ENCODE measurements around the gene CELF5.

DNA sequence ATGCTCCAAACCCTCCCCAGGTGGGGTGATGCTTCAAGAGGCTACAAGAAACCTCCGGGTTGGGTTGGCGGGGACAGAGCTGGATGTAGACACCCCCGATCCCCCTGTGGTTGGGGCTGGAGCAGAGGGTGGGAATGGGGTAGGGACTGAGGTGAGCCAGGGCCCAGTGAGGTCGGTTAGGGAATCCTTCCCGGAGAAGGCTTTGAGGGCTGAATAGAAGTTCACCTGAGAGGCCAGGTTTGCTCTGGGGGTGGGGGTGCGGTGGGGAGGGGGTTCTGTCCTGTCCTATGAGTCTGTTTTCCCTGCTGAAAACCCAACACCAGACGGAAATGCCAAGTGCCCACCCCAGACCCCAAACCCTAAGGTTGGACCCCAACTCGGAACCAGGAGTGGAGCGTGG lies 69.1 kb downstream of the CELF5 start:
- TF ChIP-seq RCOR1 (conservative IDR thresholded peaks at IDR 0.05; ENCODE audit: low read depth, low read length) (no peak), ZNF622 (IDR thresholded peaks at IDR 0.05) (no peak), EZH2 (IDR thresholded peaks at IDR 0.05; ENCODE audit: borderline replicate concordance, control insufficient read depth, low read depth, low read length) (no peak), CTCF (IDR thresholded peaks at IDR 0.05 in 2 of 3, conservative IDR thresholded peaks at IDR 0.05 in 1 of 3; ENCODE audit: control insufficient read depth in 2 of 3, extremely low read depth in 1 of 3, insufficient read depth in 1 of 3, low read depth in 3 of 3, low read length in 3 of 3) (no peak)
